Fibroblast of skin of scalp (primary cell): ENCODE results near the gene LDLRAD4.
"Not testable (repeated sequence)": the region's sequence is repeated elsewhere in the genome, so short reads cannot be mapped to it uniquely, and the experiment has no call there.

Experiments used
- DNase-seq: peaks from one replicate; pipeline ENCODE4 v3.0.0-alpha.2; 2013

The LDLRAD4 gene

GRCh38 chr18:13471198-13471845, 252.8 kb downstream of the LDLRAD4 start:
- DNase-seq = no peak

- DNase-seq = no peak
Measured at GRCh38 chr18:13471971-13472628, 253.5 kb downstream of the LDLRAD4 start.

- DNase-seq = no peak
Measured at GRCh38 chr18:13473751-13474150, 255.2 kb downstream of the LDLRAD4 start.

GRCh38 chr18:13474336-13474735, 255.8 kb downstream of the LDLRAD4 start:
- no peak for DNase-seq

- DNase-seq = no peak
Measured at GRCh38 chr18:13474907-13475545, 256.5 kb downstream of the LDLRAD4 start.

GRCh38 chr18:13476312-13476711, 257.8 kb downstream of the LDLRAD4 start:
- DNase-seq = not testable (repeated sequence)

- DNase-seq = no peak
Measured at GRCh38 chr18:13477147-13477683, 258.7 kb downstream of the LDLRAD4 start.

GRCh38 chr18:13480571-13481255, 262.2 kb downstream of the LDLRAD4 start:
- DNase-seq = no peak

- DNase-seq = no peak
Measured at GRCh38 chr18:13481331-13481730, 262.8 kb downstream of the LDLRAD4 start.

- no peak for DNase-seq
Measured at GRCh38 chr18:13481820-13482617, 263.5 kb downstream of the LDLRAD4 start.

- DNase-seq = no peak
Measured at GRCh38 chr18:13482618-13482945, 264.0 kb downstream of the LDLRAD4 start.

- DNase-seq = no peak
Measured at GRCh38 chr18:13483316-13484270, 265.0 kb downstream of the LDLRAD4 start.

- DNase-seq = no peak
Measured at GRCh38 chr18:13485182-13485581, 266.6 kb downstream of the LDLRAD4 start.

GRCh38 chr18:13485604-13486003, 267.0 kb downstream of the LDLRAD4 start:
- no peak for DNase-seq

- no peak for DNase-seq
Measured at GRCh38 chr18:13486284-13486683, 267.7 kb downstream of the LDLRAD4 start.

- DNase-seq = no peak
Measured at GRCh38 chr18:13486686-13487085, 268.1 kb downstream of the LDLRAD4 start.

GRCh38 chr18:13487237-13487636, 268.7 kb downstream of the LDLRAD4 start:
- DNase-seq = no peak

- DNase-seq = no peak
Measured at GRCh38 chr18:13488281-13488929, 269.8 kb downstream of the LDLRAD4 start.

- not testable (repeated sequence) for DNase-seq
Measured at GRCh38 chr18:13489303-13489702, 270.7 kb downstream of the LDLRAD4 start.

GRCh38 chr18:13491138-13491537, 272.6 kb downstream of the LDLRAD4 start:
- no peak for DNase-seq

GRCh38 chr18:13492314-13492713, 273.8 kb downstream of the LDLRAD4 start:
- no peak for DNase-seq
